Fibroblast of lung (primary cell): Measurements from ENCODE around the gene IL17REL. TPM values are rescaled to one million over a fixed set of nuclear protein-coding genes. Genes with fewer than 3 reads are reported as not detected.

Experiments used
- DNase-seq, 2 donors: peaks; one replicate each; pipeline versions ENCODE4 v3.0.0 to v3.0.0-alpha.2; 2010; ENCODE audit warnings: low read depth in 2 of 2
- H2AFZ ChIP-seq: 2 replicates; pipeline ENCODE4 v1.5.1; 2012; ENCODE audit warnings: low read length, control low read depth, inconsistent platforms
- H3K27ac ChIP-seq: 2 replicates; pipeline ENCODE4 v1.5.1; 2011; ENCODE audit warnings: low read length, control low read depth; ENCODE audit not compliant: insufficient read depth
- H3K27me3 ChIP-seq: 2 replicates; pipeline ENCODE4 v1.5.1; 2011; ENCODE audit warnings: mild to moderate bottlenecking, low read length; ENCODE audit not compliant: control insufficient read depth, insufficient read depth
- H3K36me3 ChIP-seq: 2 replicates; pipeline ENCODE4 v1.5.1; 2011; ENCODE audit warnings: low read length; ENCODE audit not compliant: control insufficient read depth, insufficient read depth
- H3K4me1 ChIP-seq: 2 replicates; pipeline ENCODE4 v1.5.1; 2011; ENCODE audit warnings: low read length; ENCODE audit not compliant: control insufficient read depth, insufficient read depth; ENCODE audit errors: extremely low read depth
- H3K4me2 ChIP-seq: 2 replicates; pipeline ENCODE4 v1.5.1; 2011; ENCODE audit warnings: low read length, control low read depth; ENCODE audit not compliant: insufficient read depth; ENCODE audit errors: extremely low read depth
- H3K4me3 ChIP-seq, 4 experiments: fragments of 200-600 bp in 1 of 4; sonication (generic) in 1 of 4; replicated peaks in 1 of 4; 2 replicates each; pipeline ENCODE4 v1.5.1; 2011 to 2016; ENCODE audit warnings: low read length in 4 of 4, low read depth in 3 of 4, mild to moderate bottlenecking in 3 of 4, control low read depth in 2 of 4, inconsistent platforms in 1 of 4, mixed read lengths in 1 of 4; ENCODE audit not compliant: insufficient read depth in 1 of 4; ENCODE audit errors: control extremely low read depth in 1 of 4
- H3K79me2 ChIP-seq: 2 replicates; pipeline ENCODE4 v1.5.1; 2012; ENCODE audit warnings: mild to moderate bottlenecking, low read length, inconsistent platforms; ENCODE audit not compliant: control insufficient read depth, insufficient read depth
- H3K9ac ChIP-seq: 2 replicates; pipeline ENCODE4 v1.5.1; 2011; ENCODE audit warnings: mild to moderate bottlenecking, low read length, control low read depth; ENCODE audit not compliant: insufficient read depth
- H3K9me3 ChIP-seq: 2 replicates; pipeline ENCODE4 v1.5.1; 2012; ENCODE audit warnings: low read depth, low read length; ENCODE audit not compliant: control insufficient read depth, insufficient read depth
- H4K20me1 ChIP-seq: 2 replicates; pipeline ENCODE4 v1.5.1; 2011; ENCODE audit warnings: low read length; ENCODE audit not compliant: control insufficient read depth, insufficient read depth; ENCODE audit errors: extremely low read depth
- CTCF ChIP-seq, 2 donors: IDR thresholded peaks in 1 of 2; conservative IDR thresholded peaks in 1 of 2; 1 replicate in 1 of 2; 2 replicates in 1 of 2; pipeline ENCODE4 v1.5.1; 2011 to 2012; ENCODE audit warnings: low read length in 2 of 2, control low read depth in 1 of 2, inconsistent platforms in 1 of 2, low read depth in 1 of 2, mild to moderate bottlenecking in 1 of 2
- EZH2 ChIP-seq: IDR thresholded peaks from 2 replicates; pipeline ENCODE4 v1.5.1; 2012; ENCODE audit warnings: low read length, control low read depth, mild to moderate bottlenecking; ENCODE audit errors: missing control alignments
- polyA plus RNA-seq, 2 donors: library from polyadenylated mRNA; depleted of rRNA in 1 of 2; stranded (reverse) in 1 of 2; unstranded in 1 of 2; fragments of >200 nt; gene quantifications; 2 replicates each; pipeline ENCODE4 v1.2.1, GENCODE V29; 2011 to 2012; ENCODE audit warnings: missing spikeins in 1 of 2
- total RNA-seq: library from RNA; depleted of rRNA; stranded (reverse); fragments of >200 nt; gene quantifications from 2 replicates; pipeline ENCODE4 v1.2.1, GENCODE V29; 2014

IL17REL gene
- total and polyA plus RNA-seq, 2 donors (not counting 1 experiment from before 2014, with no cell fraction given): under 0.01 TPM; not detected in 1

- Histone ChIP-seq H3K4me2 (no peak overlapping the region), H4K20me1 (no peaks in the 10 kb centered on the region), H3K9me3 (no peaks in the 10 kb centered on the region), H3K9ac (no peak overlapping the region), H3K4me1 (no peaks in the 10 kb centered on the region), H2AFZ (no peak overlapping the region), H3K4me3 (no peak overlapping the region), H3K79me2 (no peaks in the 10 kb centered on the region), H3K27ac (no peak overlapping the region), H3K36me3 (no peaks in the 10 kb centered on the region), H3K27me3 (peaks cover 4% of the 10 kb centered on the region)
- TF ChIP-seq CTCF (conservative IDR thresholded peaks at IDR 0.05 in 1 of 2, IDR thresholded peaks at IDR 0.05 in 1 of 2; ENCODE audit: low read depth in 1 of 2, low read length in 2 of 2) (no peak), EZH2 (no peak)
- no peak for DNase-seq
These were observed 34.8 kb upstream of the IL17REL start for GRCh38 chr22:50047346-50047745.

GRCh38 chr22:50046481-50047245, 34.1 kb upstream of the IL17REL start:
- no peak overlapping the region for H3K9ac ChIP-seq
- H3K27ac ChIP-seq: no peak overlapping the region
- H3K27me3 ChIP-seq: peaks cover 4% of the 10 kb centered on the region
- H3K79me2 ChIP-seq: no peaks in the 10 kb centered on the region
- no peak overlapping the region for H3K4me2 ChIP-seq
- H2AFZ ChIP-seq: no peak overlapping the region
- H4K20me1 ChIP-seq: no peaks in the 10 kb centered on the region
- DNase-seq: no peak
- no peaks in the 10 kb centered on the region for H3K4me1 ChIP-seq
- H3K4me3 ChIP-seq: no peak overlapping the region
- TF ChIP-seq CTCF (conservative IDR thresholded peaks at IDR 0.05 in 1 of 2, IDR thresholded peaks at IDR 0.05 in 1 of 2; ENCODE audit: low read depth in 1 of 2, low read length in 2 of 2) (no peak), EZH2 (no peak)
- H3K36me3 ChIP-seq: no peaks in the 10 kb centered on the region
- H3K9me3 ChIP-seq: no peaks in the 10 kb centered on the region

- Histone ChIP-seq H3K4me3 (no peak overlapping the region), H3K79me2 (no peaks in the 10 kb centered on the region), H3K4me1 (no peaks in the 10 kb centered on the region), H4K20me1 (no peaks in the 10 kb centered on the region), H3K9ac (no peak overlapping the region), H2AFZ (no peak overlapping the region), H3K4me2 (no peak overlapping the region), H3K9me3 (no peaks in the 10 kb centered on the region), H3K27ac (no peak overlapping the region), H3K36me3 (no peaks in the 10 kb centered on the region), H3K27me3 (peaks cover 4% of the 10 kb centered on the region)
- DNase-seq: no peak
- TF ChIP-seq CTCF (conservative IDR thresholded peaks at IDR 0.05 in 1 of 2, IDR thresholded peaks at IDR 0.05 in 1 of 2; ENCODE audit: low read depth in 1 of 2, low read length in 2 of 2) (no peak), EZH2 (no peak)
These were observed 33.5 kb upstream of the IL17REL start for GRCh38 chr22:50046019-50046415.
